CD14-positive monocyte (primary cell): ENCODE measurements around the gene ADAMTSL1. TPM values are rescaled to one million over a fixed set of nuclear protein-coding genes. Genes with fewer than 3 reads are reported as not detected.

Source experiments
- DNase-seq, 3 donors: peaks; one replicate each; pipeline ENCODE4 v3.0.0-alpha.2; 2011 to 2022
- H2AFZ ChIP-seq: 2 replicates; pipeline ENCODE4 v1.6.0; 2012; ENCODE audit warnings: mild to moderate bottlenecking, low read depth, low read length, inconsistent platforms; ENCODE audit not compliant: insufficient read depth, poor library complexity, severe bottlenecking
- H3K27ac ChIP-seq, 2 donors: 1 replicate in 1 of 2; 2 replicates in 1 of 2; pipeline ENCODE4 v1.5.1; 2012 to 2013; ENCODE audit warnings: low read length in 2 of 2, control low read depth in 1 of 2, inconsistent platforms in 1 of 2, low read depth in 1 of 2, mild to moderate bottlenecking in 1 of 2
- H3K27me3 ChIP-seq, 2 donors: one replicate each; pipeline versions ENCODE4 v1.6.0 to v1.6.1; 2011 to 2013; ENCODE audit warnings: low read length in 2 of 2; ENCODE audit not compliant: control insufficient read depth in 2 of 2, insufficient read depth in 2 of 2
- H3K36me3 ChIP-seq, 2 donors: replicated peaks in 1 of 2; 1 replicate in 1 of 2; 2 replicates in 1 of 2; pipeline versions ENCODE4 v1.5.1 to v1.6.1; 2012 to 2013; ENCODE audit warnings: low read length in 2 of 2, control low read depth in 1 of 2, inconsistent platforms in 1 of 2, mild to moderate bottlenecking in 1 of 2; ENCODE audit not compliant: insufficient read depth in 2 of 2, control insufficient read depth in 1 of 2
- H3K4me1 ChIP-seq, 2 donors: 1 replicate in 1 of 2; 2 replicates in 1 of 2; pipeline versions ENCODE4 v1.5.1 to v1.6.1; 2012 to 2013; ENCODE audit warnings: low read length in 2 of 2, control low read depth in 1 of 2, inconsistent platforms in 1 of 2, mild to moderate bottlenecking in 1 of 2, moderate library complexity in 1 of 2; ENCODE audit not compliant: insufficient read depth in 2 of 2, control insufficient read depth in 1 of 2
- H3K4me2 ChIP-seq: replicated peaks from 2 replicates; pipeline ENCODE3; 2012; ENCODE audit warnings: low read length, moderate library complexity, mild to moderate bottlenecking; ENCODE audit not compliant: poor library complexity, severe bottlenecking; ENCODE audit errors: extremely low read depth
- H3K4me3 ChIP-seq, 3 experiments: fragments of 200-600 bp in 1 of 3; sonication (generic) in 1 of 3; replicated peaks in 1 of 3; 1 replicate in 2 of 3; 2 replicates in 1 of 3; pipeline ENCODE4 v1.5.1; 2011 to 2013; ENCODE audit warnings: low read length in 3 of 3, mild to moderate bottlenecking in 3 of 3, control low read depth in 2 of 3, low read depth in 2 of 3, inconsistent platforms in 1 of 3, moderate library complexity in 1 of 3
- H3K79me2 ChIP-seq: 2 replicates; pipeline ENCODE4 v1.6.0; 2012; ENCODE audit warnings: mild to moderate bottlenecking, control low read depth, inconsistent platforms, low read length, moderate library complexity; ENCODE audit not compliant: insufficient read depth
- H3K9ac ChIP-seq: 2 replicates; pipeline ENCODE4 v1.6.0; 2017; ENCODE audit warnings: low read length, mild to moderate bottlenecking; ENCODE audit not compliant: insufficient read depth, poor library complexity, severe bottlenecking
- H3K9me3 ChIP-seq, 2 donors: replicated peaks in 1 of 2; 1 replicate in 1 of 2; 2 replicates in 1 of 2; pipeline versions ENCODE4 v1.5.1 to v1.6.1; 2012 to 2013; ENCODE audit warnings: low read length in 2 of 2, control low read depth in 1 of 2; ENCODE audit not compliant: control insufficient read depth in 1 of 2, insufficient read depth in 1 of 2
- H4K20me1 ChIP-seq: 2 replicates; pipeline ENCODE4 v1.6.0; 2012; ENCODE audit warnings: mild to moderate bottlenecking, low read length, control low read depth, moderate library complexity; ENCODE audit not compliant: insufficient read depth
- H3K27ac Mint-ChIP-seq, 7 donors: one replicate each; pipeline ENCODE4 v1.8.0; 2020; ENCODE audit warnings: mild to moderate bottlenecking in 7 of 7, mixed read lengths in 7 of 7, moderate library complexity in 6 of 7, inconsistent platforms in 2 of 7
- H3K27me3 Mint-ChIP-seq, 3 donors: one replicate each; pipeline ENCODE4 v1.8.0; 2021 to 2022; ENCODE audit warnings: low read depth in 3 of 3, mild to moderate bottlenecking in 3 of 3, mixed read lengths in 3 of 3, moderate library complexity in 3 of 3, inconsistent platforms in 1 of 3
- H3K36me3 Mint-ChIP-seq, 2 donors: one replicate each; pipeline ENCODE4 v1.8.0; 2020; ENCODE audit warnings: mixed read lengths in 2 of 2, inconsistent platforms in 1 of 2, mild to moderate bottlenecking in 1 of 2
- H3K4me1 Mint-ChIP-seq: one replicate; pipeline ENCODE4 v1.8.0; 2020; ENCODE audit warnings: mild to moderate bottlenecking, mixed read lengths
- H3K4me3 Mint-ChIP-seq, 2 donors: one replicate each; pipeline ENCODE4 v1.8.0; 2020; ENCODE audit warnings: mild to moderate bottlenecking in 2 of 2, mixed read lengths in 2 of 2, moderate library complexity in 1 of 2
- H3K9me3 Mint-ChIP-seq, 7 donors: one replicate each; pipeline ENCODE4 v1.8.0; 2020 to 2022; ENCODE audit warnings: mixed read lengths in 7 of 7, mild to moderate bottlenecking in 6 of 7, moderate library complexity in 6 of 7, inconsistent platforms in 2 of 7
- CTCF ChIP-seq: fragments of 200-600 bp; IDR thresholded peaks from one replicate; pipeline ENCODE4 v1.8.0; 2022; ENCODE audit warnings: antibody characterized with exemption, mild to moderate bottlenecking
- WGBS: methylation state at CpG from one replicate; pipeline ENCODE4 v1.1.5; 2013; ENCODE audit warnings: missing lambda C conversion rate; ENCODE audit not compliant: insufficient coverage; 5-methylcytosine and 5-hydroxymethylcytosine counted together
- intact Hi-C, 2 donors: fragments of 100-400 bp; cut with micrococcal nuclease; formaldehyde crosslinking; loops; one replicate each; pipeline versions ENCODE4 v1.15.0 to v1.15.1; 2023
- polyA plus RNA-seq, 3 donors: library from polyadenylated mRNA; depleted of rRNA in 1 of 3; unstranded in 2 of 3; stranded (reverse) in 1 of 3; fragments of 300-500 nt in 2 of 3; fragments of >200 nt in 1 of 3; fragmentation: Illumina TruSeq in 2 of 3; gene quantifications; 1 replicate in 2 of 3; 2 replicates in 1 of 3; pipeline ENCODE4 v1.2.3, GENCODE V29; 2012 to 2021

Gene ADAMTSL1
- polyA plus RNA-seq, 3 donors: not detected

- no peaks in the 10 kb centered on the region for H3K9me3 ChIP-seq
- no peaks in the 10 kb centered on the region for H3K4me1 ChIP-seq
- intact Hi-C loops: no loop called here
- no peak overlapping the region for H3K4me3 ChIP-seq
- H3K36me3 ChIP-seq: no peaks in the 10 kb centered on the region
- no peak overlapping the region for H3K9ac ChIP-seq
- H3K27me3 ChIP-seq: no peaks in the 10 kb centered on the region
- no peaks in the 10 kb centered on the region for H3K4me1 Mint-ChIP-seq
- H3K27ac ChIP-seq: no peak overlapping the region
- H3K79me2 ChIP-seq: no peaks in the 10 kb centered on the region
- no peak overlapping the region for H2AFZ ChIP-seq
- no peak for DNase-seq
- H3K9me3 Mint-ChIP-seq: peaks cover 0 to 2% (median 0%) of the 10 kb centered on the region in 7 donors
- no CpG with 5 or more reads among the region's 1 CpG for WGBS
- no peaks in the 10 kb centered on the region for H3K36me3 Mint-ChIP-seq
- no peak overlapping the region for H3K4me2 ChIP-seq
- no peak overlapping the region for H3K27ac Mint-ChIP-seq
- no peaks in the 10 kb centered on the region for H4K20me1 ChIP-seq
- H3K4me3 Mint-ChIP-seq: no peak overlapping the region
- no peak for TF ChIP-seq CTCF
- H3K27me3 Mint-ChIP-seq: no peaks in the 10 kb centered on the region
These were observed 99.1 kb downstream of the ADAMTSL1 start for GRCh38 chr9:18573021-18573556.

DNA sequence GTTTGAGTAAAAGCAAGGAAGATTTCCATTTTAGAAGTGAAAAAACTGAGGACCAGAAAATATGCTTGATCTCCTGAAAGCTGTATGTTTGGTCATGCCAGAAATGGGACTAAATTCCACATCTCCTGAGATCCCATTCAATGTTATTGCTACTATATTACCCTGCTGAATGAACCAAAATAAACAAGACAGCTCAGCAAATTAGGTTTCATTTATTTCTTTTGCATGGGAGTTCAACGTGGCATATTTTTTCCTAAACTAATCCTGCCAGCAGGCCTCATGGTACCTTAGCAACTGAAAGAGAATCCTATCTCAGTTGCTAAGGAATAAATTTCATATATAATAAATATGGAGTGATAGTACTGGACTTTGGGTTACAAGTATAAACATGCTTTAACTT is 101.7 kb downstream of the ADAMTSL1 start:
- H3K4me3 Mint-ChIP-seq: no peak overlapping the region
- no peak for DNase-seq

More for the DNA sequence above, 101.7 kb downstream of the ADAMTSL1 start:
- Histone ChIP-seq H3K4me3 (no peak overlapping the region), H3K27me3 (no peaks in the 10 kb centered on the region), H3K4me2 (no peak overlapping the region), H3K27ac (no peak overlapping the region), H3K36me3 (no peaks in the 10 kb centered on the region), H4K20me1 (no peaks in the 10 kb centered on the region), H3K4me1 (no peaks in the 10 kb centered on the region), H2AFZ (no peak overlapping the region), H3K79me2 (no peaks in the 10 kb centered on the region), H3K9me3 (no peaks in the 10 kb centered on the region), H3K9ac (no peak overlapping the region)
- TF ChIP-seq CTCF: no peak
- Mint-ChIP-seq H3K4me1 (no peaks in the 10 kb centered on the region), H3K27ac (no peak overlapping the region), H3K36me3 (no peaks in the 10 kb centered on the region), H3K27me3 (no peaks in the 10 kb centered on the region), H3K9me3 (peaks cover 0 to 2% (median 0%) of the 10 kb centered on the region in 7 donors)
- intact Hi-C loops: no loop called here
- WGBS: no CpG with 5 or more reads among the region's 1 CpG
